Adrenal gland (tissue), 12 donors: Measurements from ENCODE around the gene EHBP1. TPM values are rescaled to one million over a fixed set of nuclear protein-coding genes. Genes with fewer than 3 reads are reported as not detected.
"Not testable (repeated sequence)": the region's sequence is repeated elsewhere in the genome, so short reads cannot be mapped to it uniquely, and the experiment has no call there.

Experiments used
- DNase-seq, 7 donors: peaks; one replicate each; pipeline ENCODE4 v3.0.0-alpha.2; 2019 to 2020
- H3K27ac ChIP-seq, 5 donors: fragments of 200-600 bp; sonication (generic) in 4 of 5; 1 replicate in 3 of 5; 2 replicates in 2 of 5; pipeline versions ENCODE4 v1.5.1 to v1.8.0; 2016 to 2020; ENCODE audit warnings: mild to moderate bottlenecking in 1 of 5
- H3K27me3 ChIP-seq: fragments of 200-600 bp; 2 replicates; pipeline ENCODE4 v1.8.0; 2021
- H3K36me3 ChIP-seq, 2 donors: fragments of 200-600 bp; replicated peaks in 1 of 2; 1 replicate in 1 of 2; 2 replicates in 1 of 2; pipeline versions ENCODE4 v1.5.1 to v1.8.0; 2018 to 2022
- H3K4me1 ChIP-seq, 2 donors: fragments of 200-600 bp; replicated peaks in 1 of 2; 1 replicate in 1 of 2; 2 replicates in 1 of 2; pipeline versions ENCODE4 v1.5.1 to v1.8.0; 2018 to 2021
- H3K4me3 ChIP-seq, 4 donors: fragments of 200-600 bp; sonication (generic) in 3 of 4; one replicate each; pipeline ENCODE4 v1.5.1; 2016 to 2018
- H3K9me3 ChIP-seq, 3 donors: fragments of 200-600 bp; sonication (generic) in 1 of 3; replicated peaks in 1 of 3; 1 replicate in 2 of 3; 2 replicates in 1 of 3; pipeline versions ENCODE4 v1.5.1 to v1.8.0; 2016 to 2021
- CTCF ChIP-seq, 6 experiments: fragments of 450-650 bp in 4 of 6; fragments of 200-600 bp in 2 of 6; sonication (generic) in 1 of 6; IDR thresholded peaks; 1 replicate in 5 of 6; 2 replicates in 1 of 6; pipeline versions ENCODE4 v1.5.1 to v1.8.0; 2016 to 2021; ENCODE audit warnings: antibody characterized with exemption in 6 of 6, mild to moderate bottlenecking in 2 of 6, moderate library complexity in 1 of 6
- POLR2A ChIP-seq, 2 donors: fragments of 450-650 bp; IDR thresholded peaks; one replicate each; pipeline ENCODE4 v1.6.1; 2017; ENCODE audit warnings: antibody characterized with exemption in 2 of 2, mild to moderate bottlenecking in 2 of 2, moderate library complexity in 1 of 2
- WGBS, 4 donors: extraction: QIAGEN DNeasy Blood & Tissue Kit in 2 of 4; methylation state at CpG; one replicate each; pipeline versions ENCODE4 v1.1.5 to v1.1.7; 2013 to 2017; 5-methylcytosine and 5-hydroxymethylcytosine counted together
- intact Hi-C, 2 donors: fragments of 100-400 bp; cut with DNase I; formaldehyde crosslinking; loops; one replicate each; pipeline versions ENCODE4 v1.14.1 to v1.15.0; 2022 to 2023
- polyA plus RNA-seq, 3 donors: library from polyadenylated mRNA; stranded (reverse); fragments of 200-250 nt in 2 of 3; fragments of 350-450 nt in 1 of 3; fragmentation: Illumina TruSeq in 1 of 3; extraction: RNeasy Lipid Tissue Mini Kit (QIAGEN cat#74804) in 1 of 3; gene quantifications; one replicate each; pipeline ENCODE4 v1.2.3, GENCODE V29; 2013 to 2014
- total RNA-seq, 9 donors: library from RNA; depleted of rRNA in 4 of 9; stranded (reverse); fragments of >200 nt in 4 of 9; fragments of 120-200 nt in 1 of 9; fragmentation: NEBNext Ultra II Directional in 1 of 9; extraction: Animal tissue kit (Norgen Biotek cat#: 25700) in 1 of 9; gene quantifications; one replicate each; pipeline versions ENCODE4 v1.1.0 to v1.2.4, GENCODE V29; 2013 to 2023
- donor health status: healthy with polysubstance abuse.
- donor health status: Bipolar disorder and iron deficiency.
- donor health status: DM: yes; HTN: yes; CAD: no.
- donor health status: DM: no; HTN: no; CAD: no.
- donor health status: DM: no; HTN: no; CAD: no.
- donor health status: DM: yes; HTN: yes; CAD: no.

The EHBP1 gene
- total and polyA plus RNA-seq, 12 donors, result 13.5 to 83.6 (median 46.3) TPM

- DNase-seq, result no peak
- no peak overlapping the region for H3K4me3 ChIP-seq
- H3K27me3 ChIP-seq, result no peaks in the 10 kb centered on the region
- no peaks in the 10 kb centered on the region for H3K36me3 ChIP-seq
- peaks cover 0 to 8% of the 10 kb centered on the region in 2 donors for H3K4me1 ChIP-seq
- no peaks in the 10 kb centered on the region for H3K9me3 ChIP-seq
- TF ChIP-seq CTCF (IDR thresholded peaks at IDR 0.05) (no peak), POLR2A (IDR thresholded peaks at IDR 0.05) (no peak)
- 94 to 95% (median 95%) methylated on average over 4 of the region's 4 CpGs for WGBS, 4 donors
- H3K27ac ChIP-seq, result no peak overlapping the region
- intact Hi-C loops, result no loop called here
Observed at GRCh38 chr2:62747876-62748275, 42.4 kb downstream of the EHBP1 start.

GRCh38 chr2:62749111-62749510 lies 43.6 kb downstream of the EHBP1 start:
- intact Hi-C loops, result not testable (repeated sequence)

GRCh38 chr2:62757029-62757428 lies 51.5 kb downstream of the EHBP1 start:
- no peaks in the 10 kb centered on the region for H3K9me3 ChIP-seq
- intact Hi-C loops, result no loop called here
- H3K4me3 ChIP-seq, result no peak overlapping the region
- TF ChIP-seq POLR2A (IDR thresholded peaks at IDR 0.05), result no peak
- no peak for TF ChIP-seq CTCF (IDR thresholded peaks at IDR 0.05)
- no peak for DNase-seq
- no peak overlapping the region for H3K27ac ChIP-seq
- H3K4me1 ChIP-seq, result peaks cover 0 to 10% of the 10 kb centered on the region in 2 donors
- no peaks in the 10 kb centered on the region for H3K27me3 ChIP-seq
- WGBS, 4 donors, result 96 to 100% (median 97%) methylated on average over 3 of the region's 3 CpGs
- no peaks in the 10 kb centered on the region for H3K36me3 ChIP-seq

More at GRCh38 chr2:62749111-62749510, 43.6 kb downstream of the EHBP1 start:
- H3K27me3 ChIP-seq, H3K4me1 ChIP-seq, DNase-seq, H3K9me3 ChIP-seq, H3K27ac ChIP-seq, H3K36me3 ChIP-seq, H3K4me3 ChIP-seq: not testable (repeated sequence)
- WGBS, 4 donors, result 87 to 100% (median 92%) methylated on average over 1 of the region's 1 CpG

- no peak overlapping the region for H3K27ac ChIP-seq
- no peak for DNase-seq
- no peaks in the 10 kb centered on the region for H3K36me3 ChIP-seq
- TF ChIP-seq POLR2A (IDR thresholded peaks at IDR 0.05) (no peak), CTCF (IDR thresholded peaks at IDR 0.05) (no peak)
- intact Hi-C loops, result loop anchor here in 1 of 2 donors (10.0 kb wide), 1 partner anchor 55 kb away; the partner anchor contains the start of gene EHBP1
- H3K4me3 ChIP-seq, result no peak overlapping the region
- peaks cover 0 to 26% of the 10 kb centered on the region in 2 donors for H3K4me1 ChIP-seq
- WGBS, 4 donors, result 73 to 80% (median 74%) methylated on average over 2 of the region's 2 CpGs
- H3K9me3 ChIP-seq, result no peaks in the 10 kb centered on the region
- no peaks in the 10 kb centered on the region for H3K27me3 ChIP-seq
Observed at GRCh38 chr2:62760026-62760425, 54.5 kb downstream of the EHBP1 start.

- H3K9me3 ChIP-seq, result no peaks in the 10 kb centered on the region
- no peak for TF ChIP-seq POLR2A (IDR thresholded peaks at IDR 0.05)
- no peak for TF ChIP-seq CTCF (IDR thresholded peaks at IDR 0.05)
- no peaks in the 10 kb centered on the region for H3K27me3 ChIP-seq
- H3K27ac ChIP-seq, result no peak overlapping the region
- intact Hi-C loops, result loop anchor here in 1 of 2 donors (10.0 kb wide), 1 partner anchor 56 kb away; the partner anchor contains the start of gene EHBP1
- peak in 3 of 7 donors; percentile 20 to 39 (median 27) for DNase-seq
- WGBS, 4 donors, result 89 to 96% (median 93%) methylated on average over 2 of the region's 2 CpGs
- H3K4me1 ChIP-seq, result peaks cover 0 to 28% of the 10 kb centered on the region in 2 donors
- no peak overlapping the region for H3K4me3 ChIP-seq
- no peaks in the 10 kb centered on the region for H3K36me3 ChIP-seq
Observed at GRCh38 chr2:62760555-62760954, 55.0 kb downstream of the EHBP1 start.
